ENCODE results near the gene LIN28B.

Gene LIN28B, protein sequence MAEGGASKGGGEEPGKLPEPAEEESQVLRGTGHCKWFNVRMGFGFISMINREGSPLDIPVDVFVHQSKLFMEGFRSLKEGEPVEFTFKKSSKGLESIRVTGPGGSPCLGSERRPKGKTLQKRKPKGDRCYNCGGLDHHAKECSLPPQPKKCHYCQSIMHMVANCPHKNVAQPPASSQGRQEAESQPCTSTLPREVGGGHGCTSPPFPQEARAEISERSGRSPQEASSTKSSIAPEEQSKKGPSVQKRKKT

DNA sequence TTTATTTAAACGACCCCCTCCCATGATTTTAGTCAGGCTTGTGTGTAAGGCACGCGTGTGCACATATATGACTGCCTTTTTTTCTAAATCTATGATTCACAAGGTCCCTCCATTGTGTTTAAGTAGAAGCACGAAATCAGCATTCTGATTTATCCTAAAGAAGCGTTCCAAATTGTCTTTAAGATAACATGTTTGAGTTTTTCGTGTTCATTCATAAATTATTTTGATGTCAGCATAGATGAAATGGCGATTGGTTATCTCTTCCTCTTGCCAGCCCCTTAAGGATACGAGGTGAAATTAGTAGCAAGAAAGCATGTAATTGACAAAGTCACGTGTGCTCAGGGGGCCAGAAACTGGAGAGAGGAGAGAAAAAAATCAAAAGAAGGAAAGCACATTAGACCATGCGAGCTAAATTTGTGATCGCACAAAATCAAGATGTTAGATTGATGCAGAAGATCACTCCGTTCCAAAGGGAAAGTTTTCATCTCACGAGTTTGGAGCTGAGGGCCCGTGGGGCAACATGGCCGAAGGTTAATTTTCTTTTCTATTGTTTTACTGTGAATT is at the start of gene LIN28B:
TSS of gene LIN28B (plus strand) at position 377 of the 564 bp plus-strand sequence. CDS start at position 521, 144 bp downstream.
- Histone ChIP-seq H3K9me3 (ENCODE audit: control insufficient read depth, insufficient read depth, low read depth, low read length) (no peaks in the 10 kb centered on the region), H3K27ac (ENCODE audit: extremely low read depth, low read depth, low read length) (peak within 1 kb of the TSS; percentile 85), H3K4me1 (ENCODE audit: control insufficient read depth, insufficient read depth, low read length) (peaks cover 3% of the 10 kb centered on the region; the same call in 1 of the 2 replicates), H3K36me3 (ENCODE audit: control insufficient read depth in 2 of 2, insufficient read depth in 1 of 2, low read length in 2 of 2) (peaks cover 0 to 3% of the 10 kb centered on the region in 2 experiments; a peak in 2 of 3 replicates), H3K4me3 (ENCODE audit: low read depth, low read length) (peak within 1 kb of the TSS; percentile 80)
- ChIA-PET POLR2A (interaction anchor here (0.8 to 2.6 kb wide), 8 partner anchors 9 to 1369 kb away, joined by 3 to 10 read pairs (median 5); partner anchors contain the start of genes ATG5 and HACE1), CTCF (interaction anchor here (0.6 to 7.2 kb wide), 7 partner anchors 39 to 170 kb away, joined by 3 to 41 read pairs (median 4); no protein-coding TSS in a partner anchor)
- TF ChIP-seq ZNF302 (tag by site-specific recombination; IDR thresholded peaks at IDR 0.05; ENCODE audit: low read depth) (no peak), SP7 (tag by site-specific recombination; IDR thresholded peaks at IDR 0.05) (peak; percentile 82), PRDM1 (tag by site-specific recombination; IDR thresholded peaks at IDR 0.05) (peak; percentile 93), ZNF211 (tag by site-specific recombination; IDR thresholded peaks at IDR 0.05; ENCODE audit: low read depth) (no peak), ZNF791 (tag by site-specific recombination; IDR thresholded peaks at IDR 0.05) (no peak), ZFP3 (tag by site-specific recombination; IDR thresholded peaks at IDR 0.05; ENCODE audit: low read depth) (no peak), ZBTB21 (tag by site-specific recombination; IDR thresholded peaks at IDR 0.05) (no peak), EGR2 (tag by site-specific recombination; IDR thresholded peaks at IDR 0.05; ENCODE audit: low read depth) (no peak), SCRT1 (tag by site-specific recombination; IDR thresholded peaks at IDR 0.05; ENCODE audit: borderline replicate concordance) (no peak), ZNF629 (tag by site-specific recombination; IDR thresholded peaks at IDR 0.05) (peak; percentile 60; the same call in 1 of the 2 replicates), SP2 (tag by site-specific recombination; IDR thresholded peaks at IDR 0.05) (peak; percentile 64), YY1 (tag by site-specific recombination; IDR thresholded peaks at IDR 0.05) (no peak), ZNF37A (tag by site-specific recombination; IDR thresholded peaks at IDR 0.05) (no peak), ZNF311 (tag by site-specific recombination; IDR thresholded peaks at IDR 0.05; ENCODE audit: borderline replicate concordance) (no peak), ZNF677 (tag by site-specific recombination; IDR thresholded peaks at IDR 0.05) (no peak), SALL2 (tag by site-specific recombination; IDR thresholded peaks at IDR 0.05; ENCODE audit: borderline replicate concordance) (no peak), KLF16 (tag by site-specific recombination; IDR thresholded peaks at IDR 0.05) (no peak), TCF7L2 (IDR thresholded peaks at IDR 0.05; ENCODE audit: borderline replicate concordance, low read depth, low read length) (peak; percentile 49), ZNF544 (tag by site-specific recombination; IDR thresholded peaks at IDR 0.05) (no peak), ZEB2 (tag by site-specific recombination; IDR thresholded peaks at IDR 0.05) (peak; percentile 62), GLIS2 (tag by site-specific recombination; IDR thresholded peaks at IDR 0.05) (no peak)
- TF ChIP-seq, protein P1, sequence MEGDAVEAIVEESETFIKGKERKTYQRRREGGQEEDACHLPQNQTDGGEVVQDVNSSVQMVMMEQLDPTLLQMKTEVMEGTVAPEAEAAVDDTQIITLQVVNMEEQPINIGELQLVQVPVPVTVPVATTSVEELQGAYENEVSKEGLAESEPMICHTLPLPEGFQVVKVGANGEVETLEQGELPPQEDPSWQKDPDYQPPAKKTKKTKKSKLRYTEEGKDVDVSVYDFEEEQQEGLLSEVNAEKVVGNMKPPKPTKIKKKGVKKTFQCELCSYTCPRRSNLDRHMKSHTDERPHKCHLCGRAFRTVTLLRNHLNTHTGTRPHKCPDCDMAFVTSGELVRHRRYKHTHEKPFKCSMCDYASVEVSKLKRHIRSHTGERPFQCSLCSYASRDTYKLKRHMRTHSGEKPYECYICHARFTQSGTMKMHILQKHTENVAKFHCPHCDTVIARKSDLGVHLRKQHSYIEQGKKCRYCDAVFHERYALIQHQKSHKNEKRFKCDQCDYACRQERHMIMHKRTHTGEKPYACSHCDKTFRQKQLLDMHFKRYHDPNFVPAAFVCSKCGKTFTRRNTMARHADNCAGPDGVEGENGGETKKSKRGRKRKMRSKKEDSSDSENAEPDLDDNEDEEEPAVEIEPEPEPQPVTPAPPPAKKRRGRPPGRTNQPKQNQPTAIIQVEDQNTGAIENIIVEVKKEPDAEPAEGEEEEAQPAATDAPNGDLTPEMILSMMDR (tag by site-specific recombination; IDR thresholded peaks at IDR 0.05), result no peak
- TF ChIP-seq, protein P2, sequence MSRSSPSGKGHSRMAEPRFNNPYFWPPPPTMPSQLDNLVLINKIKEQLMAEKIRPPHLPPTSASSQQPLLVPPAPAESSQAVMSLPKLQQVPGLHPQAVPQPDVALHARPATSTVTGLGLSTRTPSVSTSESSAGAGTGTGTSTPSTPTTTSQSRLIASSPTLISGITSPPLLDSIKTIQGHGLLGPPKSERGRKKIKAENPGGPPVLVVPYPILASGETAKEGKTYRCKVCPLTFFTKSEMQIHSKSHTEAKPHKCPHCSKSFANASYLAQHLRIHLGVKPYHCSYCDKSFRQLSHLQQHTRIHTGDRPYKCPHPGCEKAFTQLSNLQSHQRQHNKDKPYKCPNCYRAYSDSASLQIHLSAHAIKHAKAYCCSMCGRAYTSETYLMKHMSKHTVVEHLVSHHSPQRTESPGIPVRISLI (tag by site-specific recombination; IDR thresholded peaks at IDR 0.05), result peak; percentile 91
- TF ChIP-seq, protein P3, sequence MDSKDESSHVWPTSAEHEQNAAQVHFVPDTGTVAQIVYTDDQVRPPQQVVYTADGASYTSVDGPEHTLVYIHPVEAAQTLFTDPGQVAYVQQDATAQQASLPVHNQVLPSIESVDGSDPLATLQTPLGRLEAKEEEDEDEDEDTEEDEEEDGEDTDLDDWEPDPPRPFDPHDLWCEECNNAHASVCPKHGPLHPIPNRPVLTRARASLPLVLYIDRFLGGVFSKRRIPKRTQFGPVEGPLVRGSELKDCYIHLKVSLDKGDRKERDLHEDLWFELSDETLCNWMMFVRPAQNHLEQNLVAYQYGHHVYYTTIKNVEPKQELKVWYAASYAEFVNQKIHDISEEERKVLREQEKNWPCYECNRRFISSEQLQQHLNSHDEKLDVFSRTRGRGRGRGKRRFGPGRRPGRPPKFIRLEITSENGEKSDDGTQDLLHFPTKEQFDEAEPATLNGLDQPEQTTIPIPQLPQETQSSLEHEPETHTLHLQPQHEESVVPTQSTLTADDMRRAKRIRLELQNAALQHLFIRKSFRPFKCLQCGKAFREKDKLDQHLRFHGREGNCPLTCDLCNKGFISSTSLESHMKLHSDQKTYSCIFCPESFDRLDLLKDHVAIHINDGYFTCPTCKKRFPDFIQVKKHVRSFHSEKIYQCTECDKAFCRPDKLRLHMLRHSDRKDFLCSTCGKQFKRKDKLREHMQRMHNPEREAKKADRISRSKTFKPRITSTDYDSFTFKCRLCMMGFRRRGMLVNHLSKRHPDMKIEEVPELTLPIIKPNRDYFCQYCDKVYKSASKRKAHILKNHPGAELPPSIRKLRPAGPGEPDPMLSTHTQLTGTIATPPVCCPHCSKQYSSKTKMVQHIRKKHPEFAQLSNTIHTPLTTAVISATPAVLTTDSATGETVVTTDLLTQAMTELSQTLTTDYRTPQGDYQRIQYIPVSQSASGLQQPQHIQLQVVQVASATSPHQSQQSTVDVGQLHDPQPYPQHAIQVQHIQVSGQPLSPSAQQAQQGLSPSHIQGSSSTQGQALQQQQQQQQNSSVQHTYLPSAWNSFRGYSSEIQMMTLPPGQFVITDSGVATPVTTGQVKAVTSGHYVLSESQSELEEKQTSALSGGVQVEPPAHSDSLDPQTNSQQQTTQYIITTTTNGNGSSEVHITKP (tag by site-specific recombination; IDR thresholded peaks at IDR 0.05), result 0 out of 2 replicates have a peak, but pooled peaks have one; percentile 2
- TF ChIP-seq, protein P4, sequence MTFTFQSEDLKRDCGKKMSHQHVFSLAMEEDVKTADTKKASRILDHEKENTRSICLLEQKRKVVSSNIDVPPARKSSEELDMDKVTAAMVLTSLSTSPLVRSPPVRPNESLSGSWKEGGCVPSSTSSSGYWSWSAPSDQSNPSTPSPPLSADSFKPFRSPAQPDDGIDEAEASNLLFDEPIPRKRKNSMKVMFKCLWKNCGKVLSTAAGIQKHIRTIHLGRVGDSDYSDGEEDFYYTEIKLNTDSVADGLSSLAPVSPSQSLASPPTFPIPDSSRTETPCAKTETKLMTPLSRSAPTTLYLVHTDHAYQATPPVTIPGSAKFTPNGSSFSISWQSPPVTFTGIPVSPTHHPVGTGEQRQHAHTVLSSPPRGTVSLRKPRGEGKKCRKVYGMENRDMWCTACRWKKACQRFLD (tag by site-specific recombination; IDR thresholded peaks at IDR 0.05), result no peak
- TF ChIP-seq, protein P5, sequence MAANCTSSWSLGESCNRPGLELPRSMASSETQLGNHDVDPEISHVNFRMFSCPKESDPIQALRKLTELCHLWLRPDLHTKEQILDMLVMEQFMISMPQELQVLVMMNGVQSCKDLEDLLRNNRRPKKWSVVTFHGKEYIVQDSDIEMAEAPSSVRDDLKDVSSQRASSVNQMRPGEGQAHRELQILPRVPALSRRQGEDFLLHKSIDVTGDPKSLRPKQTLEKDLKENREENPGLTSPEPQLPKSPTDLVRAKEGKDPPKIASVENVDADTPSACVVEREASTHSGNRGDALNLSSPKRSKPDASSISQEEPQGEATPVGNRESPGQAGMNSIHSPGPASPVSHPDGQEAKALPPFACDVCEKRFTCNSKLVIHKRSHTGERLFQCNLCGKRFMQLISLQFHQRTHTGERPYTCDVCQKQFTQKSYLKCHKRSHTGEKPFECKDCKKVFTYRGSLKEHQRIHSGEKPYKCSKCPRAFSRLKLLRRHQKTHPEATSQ (tag by site-specific recombination; IDR thresholded peaks at IDR 0.05), result no peak
- TF ChIP-seq, protein P6, sequence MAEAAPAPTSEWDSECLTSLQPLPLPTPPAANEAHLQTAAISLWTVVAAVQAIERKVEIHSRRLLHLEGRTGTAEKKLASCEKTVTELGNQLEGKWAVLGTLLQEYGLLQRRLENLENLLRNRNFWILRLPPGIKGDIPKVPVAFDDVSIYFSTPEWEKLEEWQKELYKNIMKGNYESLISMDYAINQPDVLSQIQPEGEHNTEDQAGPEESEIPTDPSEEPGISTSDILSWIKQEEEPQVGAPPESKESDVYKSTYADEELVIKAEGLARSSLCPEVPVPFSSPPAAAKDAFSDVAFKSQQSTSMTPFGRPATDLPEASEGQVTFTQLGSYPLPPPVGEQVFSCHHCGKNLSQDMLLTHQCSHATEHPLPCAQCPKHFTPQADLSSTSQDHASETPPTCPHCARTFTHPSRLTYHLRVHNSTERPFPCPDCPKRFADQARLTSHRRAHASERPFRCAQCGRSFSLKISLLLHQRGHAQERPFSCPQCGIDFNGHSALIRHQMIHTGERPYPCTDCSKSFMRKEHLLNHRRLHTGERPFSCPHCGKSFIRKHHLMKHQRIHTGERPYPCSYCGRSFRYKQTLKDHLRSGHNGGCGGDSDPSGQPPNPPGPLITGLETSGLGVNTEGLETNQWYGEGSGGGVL (tag by site-specific recombination; IDR thresholded peaks at IDR 0.05), result no peak

Data from HEK293 (cell line).